ENCODE results near the gene CFAP141. TPM values are rescaled to one million over a fixed set of nuclear protein-coding genes. Genes with fewer than 3 reads are reported as not detected.

CFAP141 gene
- total and polyA plus RNA-seq, 10 donors = not detected

DNA sequence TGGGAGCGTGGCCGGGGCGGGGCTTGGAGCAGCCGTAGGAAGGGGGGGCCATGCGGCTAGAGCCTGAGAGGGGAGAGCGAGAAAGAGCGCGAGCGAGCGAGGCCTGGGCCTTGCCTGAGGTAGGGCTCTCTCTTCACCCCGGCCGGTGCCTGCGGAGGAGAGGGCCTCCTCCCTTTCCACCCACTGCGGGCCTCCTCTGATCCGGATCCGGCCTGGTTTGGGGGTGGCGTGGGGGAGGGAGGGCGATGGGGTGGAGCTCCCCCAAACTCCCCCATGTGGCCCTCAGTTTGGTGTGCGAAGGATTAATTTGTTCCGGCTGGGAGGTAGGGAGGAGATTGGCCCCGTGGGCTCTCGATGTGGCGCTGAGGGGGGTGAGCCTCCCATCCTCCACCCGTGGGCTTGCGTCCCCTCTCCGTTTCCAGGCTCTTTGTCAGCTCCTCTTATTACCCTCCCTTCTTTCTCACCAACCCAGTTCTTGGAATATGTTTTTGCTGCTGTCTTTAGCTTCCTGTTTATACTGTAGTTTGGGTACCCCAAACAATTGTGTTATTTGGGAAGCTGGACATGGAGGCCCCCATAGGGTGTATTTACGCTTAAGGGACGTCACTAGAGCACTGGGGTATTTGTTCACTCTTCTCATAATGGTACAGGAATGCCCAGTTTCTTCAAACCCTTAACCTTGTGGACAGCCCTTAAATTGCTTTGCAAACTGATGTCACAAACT, 15.3 kb upstream of the CFAP141 start:
- Histone ChIP-seq H3K27me3 (replicated peaks in 1 of 7) (no peaks in the 10 kb centered on the region), H3K4me1 (peaks cover 43 to 87% (median 76%) of the 10 kb centered on the region in 6 donors), H3K9me3 (no peaks in the 10 kb centered on the region), H3K36me3 (peaks cover 3 to 44% (median 33%) of the 10 kb centered on the region in 6 donors), H3K4me3 (peak overlapping the region; percentile 59 to 80 (median 74)), H3K27ac (peak overlapping the region; percentile 92 to 99 (median 97))
- 1% methylated on average over 9 to 28 of the region's 28 CpGs for WGBS, 5 donors
- no peak for TF ChIP-seq POLR2AphosphoS5 (IDR thresholded peaks at IDR 0.05)
- TF ChIP-seq CTCF (IDR thresholded peaks at IDR 0.05 in 8 of 11, conservative IDR thresholded peaks at IDR 0.05 in 3 of 11) = no peak
- no peak for TF ChIP-seq POLR2A (IDR thresholded peaks at IDR 0.05)
- peak; percentile 93 for DNase-seq
- intact Hi-C loops (cut with DNase I; ENCODE audit: low total_unique reads) = no loop called here

- Histone ChIP-seq H3K27ac (peak overlapping the region; percentile 92 to 99 (median 97)), H3K36me3 (peaks cover under 1 to 44% (median 32%) of the 10 kb centered on the region in 6 donors), H3K27me3 (replicated peaks in 1 of 7) (no peaks in the 10 kb centered on the region), H3K4me1 (peaks cover 43 to 87% (median 73%) of the 10 kb centered on the region in 6 donors), H3K9me3 (no peaks in the 10 kb centered on the region), H3K4me3 (peak overlapping the region; percentile 59 to 80 (median 74))
- 0 to 2% (median 0%) methylated on average over 14 to 30 of the region's 33 CpGs for WGBS, 5 donors
- intact Hi-C loops (cut with DNase I; ENCODE audit: low total_unique reads) = no loop called here
- DNase-seq = no peak
- TF ChIP-seq POLR2A (IDR thresholded peaks at IDR 0.05) (no peak), POLR2AphosphoS5 (IDR thresholded peaks at IDR 0.05) (no peak), CTCF (IDR thresholded peaks at IDR 0.05 in 8 of 11, conservative IDR thresholded peaks at IDR 0.05 in 3 of 11) (no peak)
Observed at GRCh38 chr1:154220970-154221277, 14.8 kb upstream of the CFAP141 start.

DNA sequence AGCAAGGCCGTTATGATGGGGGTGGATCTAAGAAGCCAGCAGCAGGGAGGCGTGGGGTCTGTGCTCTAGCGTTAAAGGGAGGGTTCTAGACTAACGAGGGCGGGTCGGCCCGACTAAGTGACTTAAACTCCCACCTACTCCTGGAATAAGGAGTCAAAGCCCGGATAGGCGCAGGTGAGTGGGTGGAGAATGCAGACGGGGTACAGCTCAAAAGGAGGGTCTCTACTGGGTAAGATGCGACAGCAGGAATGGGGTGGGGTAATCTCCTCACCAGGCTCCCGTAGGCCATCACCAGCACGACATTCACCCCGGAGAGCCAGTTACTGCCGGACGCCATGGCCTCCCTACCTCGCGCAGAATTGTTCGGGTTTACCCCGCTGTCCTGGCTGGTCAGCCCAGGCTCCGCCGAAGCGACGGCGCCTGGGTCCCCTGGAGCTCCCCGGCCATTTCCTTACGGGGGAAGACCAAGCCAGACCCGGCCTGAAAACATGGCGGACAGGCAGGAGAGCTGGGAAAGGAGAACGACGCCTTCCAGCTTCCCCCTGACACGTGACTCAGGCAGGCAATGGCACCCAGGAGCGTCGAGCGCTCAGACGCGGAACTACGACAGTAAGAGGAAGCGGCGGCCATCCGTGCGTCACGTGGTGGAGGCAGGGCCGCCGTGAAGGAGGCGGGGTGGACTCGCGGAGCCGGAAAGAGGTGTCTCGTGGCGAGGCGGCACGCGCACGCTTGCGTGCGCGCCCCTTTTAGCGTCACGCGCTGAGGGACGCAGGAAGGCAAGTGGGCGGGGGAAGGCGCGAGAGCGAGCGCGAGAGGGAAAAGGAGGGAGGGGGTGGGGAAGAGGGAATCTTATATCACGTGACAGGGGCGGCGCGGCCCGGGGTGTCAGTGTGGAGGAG, 14.2 kb upstream of the CFAP141 start, which contains the start of gene UBAP2L:
Gene UBAP2L, plus strand, starts transcription at position 885 of the 899 bp plus-strand sequence. CDS start 4,169 bp downstream, outside the sequence.
- H3K4me3 ChIP-seq = peak within 1 kb of the TSS; percentile 66 to 83 (median 74)
- intact Hi-C loops (cut with DNase I; ENCODE audit: low total_unique reads) = no loop called here
- H3K4me1 ChIP-seq = peaks cover 43 to 81% (median 70%) of the 10 kb centered on the region in 6 donors
- peak in 1 of 11 experiments; percentile 37 for TF ChIP-seq CTCF (IDR thresholded peaks at IDR 0.05 in 8 of 11, conservative IDR thresholded peaks at IDR 0.05 in 3 of 11)
- TF ChIP-seq POLR2AphosphoS5 (IDR thresholded peaks at IDR 0.05) = peak; percentile 97 to 99 (median 98)
- peak in 1 of 3 donors; percentile 71 for TF ChIP-seq POLR2A (IDR thresholded peaks at IDR 0.05)
- 0 to 1% (median 1%) methylated on average over 42 to 73 of the region's 73 CpGs for WGBS, 5 donors
- H3K27me3 ChIP-seq (replicated peaks in 1 of 7) = no peaks in the 10 kb centered on the region
- peaks cover 0 to 42% (median 26%) of the 10 kb centered on the region in 6 donors for H3K36me3 ChIP-seq
- H3K27ac ChIP-seq = peak within 1 kb of the TSS; percentile 92 to 99 (median 97)
- peak; percentile 100 for DNase-seq
- H3K9me3 ChIP-seq = no peaks in the 10 kb centered on the region

All from spleen (tissue), 11 donors.